Activated CD8-positive, alpha-beta memory T cell treated with anti-CD3 and anti-CD28 coated beads, Interleukin-2, amount 10 ng/mL, durations not matched to agents 7 days and 5 days (primary cell): ENCODE data around the gene SLC25A30. TPM values are rescaled to one million over a fixed set of nuclear protein-coding genes. Genes with fewer than 3 reads are reported as not detected.
A peak's percentile ranks its signal among the peaks of the same experiment; 100 is the strongest.

Experiments used
- ATAC-seq: fragments of 150-1000 bp; cut with Tn5 transposase; one replicate; pipeline ENCODE4 v1.10.0; 2021; ENCODE audit warnings: moderate library complexity
- CTCF ChIA-PET: fragments of 350-600 bp; sonication (Branson Sonifier 250); formaldehyde crosslinking; loops from one replicate; lab custom pipeline; 2021; ENCODE audit warnings: antibody characterized with exemption; lab: Charles Lee
- DNase-seq: peaks from one replicate; pipeline ENCODE4 v3.0.0-alpha.2; 2020
- H3K27ac Mint-ChIP-seq: one replicate; pipeline ENCODE4 v1.8.0; 2021; ENCODE audit warnings: mild to moderate bottlenecking, mixed read lengths
- H3K27me3 Mint-ChIP-seq: one replicate; pipeline ENCODE4 v1.8.0; 2021; ENCODE audit warnings: mixed read lengths
- H3K36me3 Mint-ChIP-seq: one replicate; pipeline ENCODE4 v1.8.0; 2021; ENCODE audit warnings: mild to moderate bottlenecking, mixed read lengths
- H3K4me1 Mint-ChIP-seq: one replicate; pipeline ENCODE4 v1.8.0; 2021; ENCODE audit warnings: mixed read lengths
- H3K4me3 Mint-ChIP-seq: one replicate; pipeline ENCODE4 v1.8.0; 2021; ENCODE audit warnings: mild to moderate bottlenecking, moderate library complexity, mixed read lengths
- H3K9me3 Mint-ChIP-seq: one replicate; pipeline ENCODE4 v1.8.0; 2022; ENCODE audit warnings: low read depth, mixed read lengths
- total RNA-seq, 2 experiments: library from RNA; stranded (reverse); gene quantifications; one replicate each; pipeline ENCODE4 v1.2.3, GENCODE V29; 2021

Gene SLC25A30
- 10 to 100 TPM; 23.5 to 28.4 TPM for total RNA-seq

DNA sequence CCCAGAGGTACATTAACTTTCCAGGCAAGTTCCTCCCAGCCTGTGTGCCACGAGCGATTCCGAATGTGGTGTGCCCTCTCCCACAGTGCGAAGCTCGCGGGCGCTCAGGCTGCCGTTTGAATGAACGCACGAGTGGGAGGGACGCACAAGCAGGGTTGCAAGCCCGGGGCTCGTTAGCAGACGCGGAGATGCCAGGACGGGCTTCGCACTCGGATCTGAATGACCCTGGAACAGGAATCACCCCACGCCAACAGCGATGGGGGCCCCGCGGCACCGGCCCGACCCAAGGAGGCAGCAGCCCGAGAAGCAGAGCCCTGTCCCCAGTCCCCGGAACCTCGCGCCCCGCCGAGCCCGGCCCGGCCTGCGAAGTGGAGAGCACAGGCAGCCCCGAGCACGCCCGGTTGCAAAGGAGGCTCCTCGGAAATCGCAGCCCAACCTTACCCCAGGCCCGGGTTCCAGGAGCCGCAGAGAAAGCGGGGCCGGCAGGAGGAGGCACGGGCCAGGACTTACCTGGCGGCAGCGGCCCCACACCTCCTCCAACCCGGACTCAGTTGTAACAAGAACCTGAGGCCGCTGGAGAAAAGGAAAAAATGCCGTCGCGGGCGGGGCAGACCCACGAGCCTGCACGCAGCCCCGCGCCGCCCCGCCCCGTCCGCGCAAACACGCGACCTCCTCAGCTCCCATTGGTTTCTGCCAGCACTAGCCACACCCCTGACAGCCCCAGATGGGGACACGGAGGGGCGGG lies at the start of gene SLC25A30:
Gene SLC25A30 (minus strand): TSS at position 584 of the 745 bp plus-strand sequence. CDS start 6,948 bp downstream, outside the sequence.
- DNase-seq (peak; percentile 95), ATAC-seq (peak; percentile 96)
- peaks cover 18% of the 10 kb centered on the region for H3K4me1 Mint-ChIP-seq
- CTCF ChIA-PET = interaction anchor here (0.7 to 6.4 kb wide), 6 partner anchors 13 to 50 kb away, joined by 4 to 31 read pairs (median 10); no protein-coding TSS in a partner anchor
- H3K36me3 Mint-ChIP-seq = peaks cover 9% of the 10 kb centered on the region
- peak within 1 kb of the TSS; percentile 92 for H3K4me3 Mint-ChIP-seq
- peak within 1 kb of the TSS; percentile 99 for H3K27ac Mint-ChIP-seq
- no peaks in the 10 kb centered on the region for H3K27me3 Mint-ChIP-seq
- no peaks in the 10 kb centered on the region for H3K9me3 Mint-ChIP-seq

DNA sequence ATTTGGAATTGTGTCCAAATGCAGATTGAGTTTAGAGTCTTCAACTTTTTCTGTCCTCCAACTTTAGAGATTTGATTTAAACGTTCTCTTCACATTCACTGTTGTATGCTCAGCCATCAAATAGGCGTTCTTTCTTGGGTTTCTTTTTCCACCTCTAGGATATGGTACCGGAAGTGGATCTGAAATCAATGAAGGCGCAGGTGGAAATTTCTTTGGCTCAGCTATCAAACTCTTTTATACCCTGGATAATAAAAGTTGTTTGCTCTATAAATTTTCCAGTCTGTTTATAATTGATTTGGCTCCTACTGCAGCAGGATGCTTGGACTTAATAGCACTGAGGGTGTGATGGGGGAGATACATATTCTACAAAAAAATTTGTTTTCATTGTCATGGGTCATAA lies 48.2 kb upstream of the SLC25A30 start:
- Mint-ChIP-seq H3K27me3 (no peaks in the 10 kb centered on the region), H3K4me3 (peak overlapping the region; percentile 87), H3K27ac (peak overlapping the region; percentile 30), H3K36me3 (peaks cover 22% of the 10 kb centered on the region), H3K4me1 (peaks cover 44% of the 10 kb centered on the region), H3K9me3 (peaks cover 2% of the 10 kb centered on the region)
- DNase-seq (no peak), ATAC-seq (no peak)
- CTCF ChIA-PET = interaction anchor here (1.5 kb wide), 1 partner anchor 25 kb away, joined by 4 read pairs; no protein-coding TSS in a partner anchor

DNA sequence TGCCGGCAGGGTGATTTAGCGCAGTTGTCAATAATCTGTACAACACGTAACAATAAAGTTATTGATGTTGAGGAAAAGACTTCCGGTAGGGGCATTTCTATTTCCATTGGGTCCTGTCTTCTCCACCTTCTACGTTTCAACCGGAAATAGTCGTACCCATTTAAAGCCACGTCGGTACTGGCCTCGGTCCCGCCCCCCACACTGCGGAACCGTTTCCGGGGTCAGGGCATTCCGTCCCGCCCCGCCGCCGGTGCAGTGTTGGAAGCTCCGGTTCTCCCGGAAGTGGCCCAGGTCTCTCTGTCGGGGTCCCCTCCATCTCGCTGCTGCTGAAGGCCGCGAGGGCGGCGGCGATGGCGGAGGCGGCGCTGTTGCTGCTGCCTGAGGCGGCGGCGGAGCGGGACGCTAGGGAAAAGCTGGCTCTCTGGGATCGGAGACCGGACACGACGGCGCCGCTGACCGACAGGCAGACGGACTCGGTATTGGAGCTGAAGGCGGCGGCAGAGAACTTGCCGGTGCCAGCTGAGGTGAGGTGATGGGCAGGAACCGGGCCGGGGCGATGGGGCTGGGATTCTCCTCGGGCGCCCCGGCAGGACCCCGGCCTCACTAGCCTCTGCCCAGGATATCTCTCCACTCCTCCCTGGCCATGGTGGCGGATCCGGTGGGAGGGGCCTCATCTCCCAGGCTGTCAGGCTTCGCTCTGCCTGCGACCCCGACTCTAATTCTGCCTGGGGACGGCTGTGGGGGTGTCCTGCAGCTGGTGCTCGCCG lies 46.7 kb upstream of the SLC25A30 start, which contains the start of gene COG3:
Gene COG3 (plus strand): TSS at position 253 of the 767 bp plus-strand sequence. CDS start 98 bp downstream, at position 351.
- Mint-ChIP-seq H3K36me3 (peaks cover 12% of the 10 kb centered on the region), H3K4me3 (peak within 1 kb of the TSS; percentile 87)
- peak; percentile 97 for ATAC-seq

GRCh38 chr13:45464141-45464686 lies 46.0 kb upstream of the SLC25A30 start:
- Mint-ChIP-seq H3K36me3 (peaks cover 12% of the 10 kb centered on the region), H3K4me3 (peak overlapping the region; percentile 87), H3K27ac (peak overlapping the region; percentile 90), H3K27me3 (no peaks in the 10 kb centered on the region), H3K4me1 (peaks cover 41% of the 10 kb centered on the region), H3K9me3 (peaks cover 2% of the 10 kb centered on the region)
- CTCF ChIA-PET = interaction anchor here (0.9 to 1.3 kb wide), 6 partner anchors 17 to 96 kb away, joined by 3 to 8 read pairs (median 3); no protein-coding TSS in a partner anchor
- no peak for DNase-seq
- no peak for ATAC-seq

More for the DNA sequence above, 46.7 kb upstream of the SLC25A30 start, which contains the start of gene COG3:
- Mint-ChIP-seq H3K27me3 (no peaks in the 10 kb centered on the region), H3K4me1 (peaks cover 44% of the 10 kb centered on the region), H3K9me3 (no peaks in the 10 kb centered on the region), H3K27ac (peak within 1 kb of the TSS; percentile 90)
- DNase-seq = peak; percentile 97
- CTCF ChIA-PET = interaction anchor here (0.6 to 1.3 kb wide), 9 partner anchors 9 to 418 kb away, joined by 3 to 8 read pairs (median 3); no protein-coding TSS in a partner anchor

DNA sequence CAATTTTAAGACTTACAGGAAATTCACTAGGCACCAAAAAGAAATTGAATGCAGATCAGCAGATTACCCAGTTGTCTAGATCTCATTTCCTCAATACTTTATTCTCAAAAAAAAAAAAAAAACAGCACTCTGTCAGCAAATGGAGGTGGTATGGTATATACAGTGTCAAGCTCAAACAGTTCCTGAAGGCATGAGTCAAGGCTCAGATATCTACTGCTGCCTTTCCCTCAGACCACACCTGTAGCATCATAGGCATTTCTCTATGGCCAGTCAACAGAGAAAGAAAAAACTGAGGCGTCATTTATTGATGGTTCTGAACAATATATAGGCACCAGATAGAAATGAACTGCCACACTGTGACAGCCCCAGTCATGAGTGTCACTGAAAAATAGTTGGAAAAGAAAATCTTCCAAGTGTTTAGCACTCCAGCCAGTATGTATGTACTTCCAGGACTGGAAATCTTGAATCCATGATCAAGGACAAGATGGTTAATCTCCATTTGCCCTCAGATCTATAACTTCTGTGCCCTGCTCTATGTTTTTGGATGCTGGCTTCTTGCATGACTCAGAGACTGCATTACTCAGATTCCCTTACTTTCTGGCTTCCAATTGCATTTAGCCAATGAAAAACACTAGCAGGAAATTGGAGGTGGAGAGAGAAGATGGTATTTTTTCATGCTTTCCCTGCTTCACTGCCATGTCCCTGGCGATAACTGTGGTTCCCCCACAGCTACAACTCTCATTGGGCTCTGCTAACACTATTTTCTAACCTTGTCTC lies 38.2 kb upstream of the SLC25A30 start:
- no peak overlapping the region for H3K4me3 Mint-ChIP-seq
- DNase-seq (no peak), ATAC-seq (no peak)
- CTCF ChIA-PET = no interaction called here
- peaks cover 24% of the 10 kb centered on the region for H3K9me3 Mint-ChIP-seq
- no peak overlapping the region for H3K27ac Mint-ChIP-seq
- H3K4me1 Mint-ChIP-seq = no peaks in the 10 kb centered on the region
- H3K27me3 Mint-ChIP-seq = no peaks in the 10 kb centered on the region
- peaks cover 9% of the 10 kb centered on the region for H3K36me3 Mint-ChIP-seq

DNA sequence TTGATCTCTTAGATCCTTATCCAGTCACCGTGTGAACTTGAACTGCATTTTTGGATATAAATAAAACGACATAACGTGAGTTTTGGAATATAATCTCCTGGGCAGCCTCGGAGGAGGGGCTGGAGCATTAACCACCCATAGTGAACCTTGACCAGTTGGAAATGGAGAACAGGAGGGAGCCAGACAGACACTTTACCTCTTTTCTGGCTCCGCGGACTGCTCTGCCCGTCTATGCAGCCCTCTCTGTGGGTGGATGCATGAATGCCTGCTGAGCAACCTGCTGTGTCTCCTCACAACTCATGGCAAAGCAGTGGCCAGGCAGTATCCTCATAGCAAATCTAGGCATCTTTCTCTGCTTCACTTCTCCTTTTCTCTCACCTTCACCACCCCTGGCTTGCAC lies 36.0 kb upstream of the SLC25A30 start:
- Mint-ChIP-seq H3K9me3 (peaks cover 22% of the 10 kb centered on the region), H3K36me3 (peaks cover 9% of the 10 kb centered on the region), H3K27me3 (no peaks in the 10 kb centered on the region), H3K4me1 (no peaks in the 10 kb centered on the region), H3K4me3 (no peak overlapping the region), H3K27ac (no peak overlapping the region)
- DNase-seq (no peak), ATAC-seq (no peak)
- CTCF ChIA-PET = no interaction called here

DNA sequence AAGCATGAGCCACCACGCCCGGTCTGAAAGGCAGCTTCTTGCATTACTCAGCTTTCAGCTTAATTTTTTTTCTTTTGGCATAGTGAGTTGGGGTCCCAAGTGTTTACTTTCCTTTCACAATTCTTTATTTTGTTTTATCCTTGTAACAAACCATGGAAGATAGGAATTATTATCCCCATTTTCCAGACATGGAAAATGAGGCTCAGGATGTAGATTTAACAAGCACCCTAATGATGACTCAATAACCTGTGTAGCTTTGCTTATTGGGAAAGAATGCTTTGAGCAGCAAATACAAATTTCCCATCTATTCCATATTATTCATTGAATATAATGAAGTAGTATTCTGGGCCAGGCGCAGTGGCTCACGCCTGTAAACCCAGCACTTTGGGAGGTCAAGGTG lies 33.1 kb upstream of the SLC25A30 start:
- H3K4me1 Mint-ChIP-seq = no peaks in the 10 kb centered on the region
- no peak overlapping the region for H3K4me3 Mint-ChIP-seq
- ATAC-seq (no peak), DNase-seq (no peak)
- CTCF ChIA-PET = interaction anchor here (1.0 kb wide), 1 partner anchor 11 kb away, joined by 5 read pairs; no protein-coding TSS in a partner anchor
- peaks cover 7% of the 10 kb centered on the region for H3K9me3 Mint-ChIP-seq
- no peak overlapping the region for H3K27ac Mint-ChIP-seq
- no peaks in the 10 kb centered on the region for H3K36me3 Mint-ChIP-seq
- H3K27me3 Mint-ChIP-seq = peaks cover 18% of the 10 kb centered on the region

- Mint-ChIP-seq H3K36me3 (no peaks in the 10 kb centered on the region), H3K4me1 (no peaks in the 10 kb centered on the region), H3K27me3 (peaks cover 23% of the 10 kb centered on the region), H3K4me3 (no peak overlapping the region), H3K27ac (no peak overlapping the region), H3K9me3 (no peaks in the 10 kb centered on the region)
- ATAC-seq = no peak
- CTCF ChIA-PET = interaction anchor here (1.4 kb wide), 1 partner anchor 78 kb away, joined by 3 read pairs; no protein-coding TSS in a partner anchor
- no peak for DNase-seq
Measured at GRCh38 chr13:45448965-45449559, 30.9 kb upstream of the SLC25A30 start.

- H3K4me3 Mint-ChIP-seq = no peak overlapping the region
- H3K9me3 Mint-ChIP-seq = no peaks in the 10 kb centered on the region
- H3K27me3 Mint-ChIP-seq = peaks cover 23% of the 10 kb centered on the region
- no peak for ATAC-seq
- no peak for DNase-seq
- CTCF ChIA-PET = interaction anchor here (1.1 to 1.4 kb wide), 2 partner anchors 17 to 28 kb away, joined by 3 to 4 read pairs; no protein-coding TSS in a partner anchor
- peaks cover 2% of the 10 kb centered on the region for H3K4me1 Mint-ChIP-seq
- no peak overlapping the region for H3K27ac Mint-ChIP-seq
- H3K36me3 Mint-ChIP-seq = no peaks in the 10 kb centered on the region
Measured at GRCh38 chr13:45447050-45447661, 29.0 kb upstream of the SLC25A30 start.

DNA sequence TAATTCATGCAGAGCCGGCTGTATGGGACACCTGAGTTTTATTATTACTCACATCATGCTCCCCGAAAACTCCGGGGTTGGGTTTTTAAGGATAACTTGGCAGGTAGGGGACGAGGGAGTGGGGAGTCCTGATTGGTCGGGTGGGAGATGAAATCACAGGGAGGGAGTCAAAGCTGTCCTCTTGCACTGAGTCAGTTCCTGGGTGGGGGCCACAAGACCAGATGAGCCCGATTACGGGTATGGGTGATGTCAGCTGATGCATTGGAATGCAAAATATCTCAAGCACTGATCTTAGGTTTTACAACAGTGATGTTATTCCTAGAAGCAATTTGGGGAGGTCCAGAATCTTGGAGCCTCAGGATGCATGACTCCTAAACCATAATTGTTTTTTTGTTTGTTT lies 28.0 kb upstream of the SLC25A30 start:
- CTCF ChIA-PET = no interaction called here
- no peaks in the 10 kb centered on the region for H3K9me3 Mint-ChIP-seq

DNA sequence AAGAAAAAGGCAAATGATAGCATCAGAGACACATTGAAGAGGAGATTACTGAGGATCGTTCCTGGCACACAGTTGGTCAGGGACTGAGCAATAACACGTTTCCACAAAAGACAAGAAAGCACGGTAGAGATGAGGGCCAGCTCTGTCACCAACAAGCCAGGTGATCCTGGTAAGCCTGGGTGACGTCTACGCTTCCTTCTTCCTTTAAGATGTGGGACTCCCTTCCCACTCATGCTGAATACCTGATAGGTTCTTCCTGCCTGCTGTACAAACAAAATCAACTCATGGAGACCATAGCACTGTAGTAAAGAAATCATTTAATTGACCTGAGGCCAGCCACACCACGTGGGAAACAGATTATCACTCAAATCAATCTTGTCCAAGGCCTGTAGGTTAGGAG lies 26.9 kb upstream of the SLC25A30 start:
- Mint-ChIP-seq H3K36me3 (no peaks in the 10 kb centered on the region), H3K4me1 (peaks cover 20% of the 10 kb centered on the region), H3K27ac (no peak overlapping the region), H3K27me3 (peaks cover 23% of the 10 kb centered on the region), H3K4me3 (no peak overlapping the region), H3K9me3 (no peaks in the 10 kb centered on the region)
- ATAC-seq = no peak
- DNase-seq = no peak
- CTCF ChIA-PET = no interaction called here

More for the DNA sequence above, 28.0 kb upstream of the SLC25A30 start:
- Mint-ChIP-seq H3K4me3 (no peak overlapping the region), H3K36me3 (no peaks in the 10 kb centered on the region), H3K27me3 (peaks cover 23% of the 10 kb centered on the region), H3K27ac (no peak overlapping the region), H3K4me1 (peaks cover 11% of the 10 kb centered on the region)
- DNase-seq = no peak
- no peak for ATAC-seq

GRCh38 chr13:45441633-45442032 lies 23.5 kb upstream of the SLC25A30 start:
- CTCF ChIA-PET = interaction anchor here (0.6 to 2.8 kb wide), 3 partner anchors 23 to 386 kb away, joined by 3 to 8 read pairs (median 3); partner anchors contain the start of gene COG3
- DNase-seq (peak; percentile 50), ATAC-seq (peak; percentile 79)
- Mint-ChIP-seq H3K27ac (peak overlapping the region; percentile 50), H3K4me1 (peaks cover 29% of the 10 kb centered on the region), H3K4me3 (no peak overlapping the region), H3K27me3 (peaks cover 7% of the 10 kb centered on the region), H3K9me3 (no peaks in the 10 kb centered on the region), H3K36me3 (no peaks in the 10 kb centered on the region)
